PFSK-1 (cell line): ENCODE results near the gene CYTH3.
A peak's percentile ranks its signal among the peaks of the same experiment; 100 is the strongest.

ENCODE experiments used
- FOXP2 ChIP-seq: optimal IDR thresholded peaks from 2 replicates; pipeline ENCODE3; 2011; ENCODE audit warnings: borderline replicate concordance, control low read depth, inconsistent platforms; ENCODE audit not compliant: insufficient read depth; ENCODE audit errors: extremely low read length, extremely low read depth
- POLR2AphosphoS5 ChIP-seq: IDR thresholded peaks from 2 replicates; pipeline ENCODE4 v1.6.1; 2012; ENCODE audit warnings: low read depth, mild to moderate bottlenecking, control low read depth, low read length, moderate library complexity
- SIN3A ChIP-seq: IDR thresholded peaks from 2 replicates; pipeline ENCODE4 v1.6.1; 2012; ENCODE audit warnings: mild to moderate bottlenecking, low read length, moderate library complexity, borderline replicate concordance; ENCODE audit not compliant: insufficient read depth
- TAF1 ChIP-seq: IDR thresholded peaks from 2 replicates; pipeline ENCODE4 v1.6.1; 2012; ENCODE audit warnings: low read length, control low read depth, borderline replicate concordance; ENCODE audit not compliant: insufficient read depth
- TF ChIP-seq, protein P1 (sequence below), 2 experiments: IDR thresholded peaks; 2 replicates each; pipeline versions ENCODE4 v1.6.1 to v1.8.0; 2011 to 2012; ENCODE audit warnings: low read depth in 2 of 2, low read length in 2 of 2, control low read depth in 1 of 2, inconsistent platforms in 1 of 2, mild to moderate bottlenecking in 1 of 2, moderate library complexity in 1 of 2; ENCODE audit not compliant: insufficient read depth in 1 of 2

The CYTH3 gene

DNA sequence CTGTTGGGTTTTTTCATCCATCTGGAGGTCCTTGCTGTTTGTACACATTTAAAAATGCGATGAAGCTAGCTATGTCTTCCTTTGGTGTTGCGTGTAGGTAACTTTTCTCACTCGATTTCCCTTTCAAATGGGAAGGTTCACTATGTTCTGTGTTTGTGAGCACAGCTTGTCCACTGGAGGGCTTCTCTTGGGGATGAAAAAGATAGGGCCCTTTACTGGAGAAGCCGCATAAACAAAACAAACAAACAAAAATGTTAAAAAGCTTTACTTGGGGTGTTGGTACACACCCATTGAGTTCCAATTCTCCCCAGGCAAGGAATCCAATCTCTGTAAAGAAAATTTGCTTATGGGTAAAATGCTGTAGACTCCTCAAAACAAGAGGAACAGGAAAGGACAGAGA, 23.4 kb downstream of the CYTH3 start:
- no peak for TF ChIP-seq FOXP2
- no peak for TF ChIP-seq POLR2AphosphoS5
- TF ChIP-seq, protein P1, sequence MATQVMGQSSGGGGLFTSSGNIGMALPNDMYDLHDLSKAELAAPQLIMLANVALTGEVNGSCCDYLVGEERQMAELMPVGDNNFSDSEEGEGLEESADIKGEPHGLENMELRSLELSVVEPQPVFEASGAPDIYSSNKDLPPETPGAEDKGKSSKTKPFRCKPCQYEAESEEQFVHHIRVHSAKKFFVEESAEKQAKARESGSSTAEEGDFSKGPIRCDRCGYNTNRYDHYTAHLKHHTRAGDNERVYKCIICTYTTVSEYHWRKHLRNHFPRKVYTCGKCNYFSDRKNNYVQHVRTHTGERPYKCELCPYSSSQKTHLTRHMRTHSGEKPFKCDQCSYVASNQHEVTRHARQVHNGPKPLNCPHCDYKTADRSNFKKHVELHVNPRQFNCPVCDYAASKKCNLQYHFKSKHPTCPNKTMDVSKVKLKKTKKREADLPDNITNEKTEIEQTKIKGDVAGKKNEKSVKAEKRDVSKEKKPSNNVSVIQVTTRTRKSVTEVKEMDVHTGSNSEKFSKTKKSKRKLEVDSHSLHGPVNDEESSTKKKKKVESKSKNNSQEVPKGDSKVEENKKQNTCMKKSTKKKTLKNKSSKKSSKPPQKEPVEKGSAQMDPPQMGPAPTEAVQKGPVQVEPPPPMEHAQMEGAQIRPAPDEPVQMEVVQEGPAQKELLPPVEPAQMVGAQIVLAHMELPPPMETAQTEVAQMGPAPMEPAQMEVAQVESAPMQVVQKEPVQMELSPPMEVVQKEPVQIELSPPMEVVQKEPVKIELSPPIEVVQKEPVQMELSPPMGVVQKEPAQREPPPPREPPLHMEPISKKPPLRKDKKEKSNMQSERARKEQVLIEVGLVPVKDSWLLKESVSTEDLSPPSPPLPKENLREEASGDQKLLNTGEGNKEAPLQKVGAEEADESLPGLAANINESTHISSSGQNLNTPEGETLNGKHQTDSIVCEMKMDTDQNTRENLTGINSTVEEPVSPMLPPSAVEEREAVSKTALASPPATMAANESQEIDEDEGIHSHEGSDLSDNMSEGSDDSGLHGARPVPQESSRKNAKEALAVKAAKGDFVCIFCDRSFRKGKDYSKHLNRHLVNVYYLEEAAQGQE (IDR thresholded peaks at IDR 0.05; ENCODE audit: insufficient read depth in 1 of 2, low read depth in 2 of 2, low read length in 2 of 2), result no peak
- no peak for TF ChIP-seq TAF1

DNA sequence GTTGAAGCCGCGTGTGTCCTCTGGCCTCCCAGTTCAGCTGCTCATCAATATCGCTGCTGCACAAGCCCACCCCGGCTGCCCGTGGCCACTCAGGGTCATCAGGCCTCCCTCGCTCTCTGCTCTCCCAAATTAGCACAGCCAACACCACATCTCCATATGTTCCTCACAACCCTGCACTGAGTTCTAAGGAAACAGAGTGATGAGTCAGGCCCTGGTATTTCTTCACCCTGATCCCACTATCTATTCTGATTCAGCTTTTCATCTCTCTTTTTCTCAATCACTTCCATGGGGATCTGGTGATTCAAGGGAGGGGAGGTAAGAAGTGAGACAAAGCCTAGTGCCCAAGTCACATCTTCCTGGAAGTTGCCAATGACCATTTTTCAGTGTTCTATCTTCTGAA, 23.8 kb downstream of the CYTH3 start:
- TF ChIP-seq, protein P1 (IDR thresholded peaks at IDR 0.05; ENCODE audit: insufficient read depth in 1 of 2, low read depth in 2 of 2, low read length in 2 of 2), result no peak
- TF ChIP-seq SIN3A (0 out of 2 replicates have a peak, but pooled peaks have one; percentile 28), FOXP2 (no peak), POLR2AphosphoS5 (no peak), TAF1 (no peak)

DNA sequence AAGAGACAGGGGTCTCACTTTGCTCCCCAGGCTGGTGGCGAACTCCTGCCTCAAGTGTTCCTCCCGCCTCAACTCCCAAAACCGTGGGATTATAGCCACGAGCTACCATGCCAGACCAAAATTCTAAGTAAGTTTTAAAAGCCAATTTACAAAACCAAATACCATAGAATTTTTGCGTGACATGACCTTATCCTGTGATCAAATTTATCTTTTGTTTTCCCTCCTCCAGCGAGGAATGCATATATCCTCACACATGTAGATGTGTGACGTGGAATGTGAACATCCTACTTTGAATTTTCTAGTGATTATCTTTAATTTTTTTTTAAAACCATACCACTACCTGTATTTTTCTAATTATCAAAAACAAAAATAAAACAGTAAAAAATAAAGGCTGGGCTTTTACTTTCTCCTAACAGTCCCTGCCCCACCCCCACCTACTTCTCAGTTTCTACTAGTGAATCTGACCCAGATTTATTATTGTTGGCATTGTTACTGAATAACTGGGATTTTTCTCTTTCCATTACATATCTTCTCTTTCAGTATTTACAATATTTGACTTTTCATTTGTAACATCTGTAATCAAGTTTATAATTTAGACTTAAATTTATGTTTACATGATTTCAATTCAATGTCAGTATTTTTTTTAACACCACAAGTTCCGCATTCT, 26.0 kb downstream of the CYTH3 start:
- no peak for TF ChIP-seq TAF1
- no peak for TF ChIP-seq SIN3A
- TF ChIP-seq, protein P1 (IDR thresholded peaks at IDR 0.05; ENCODE audit: insufficient read depth in 1 of 2, low read depth in 2 of 2, low read length in 2 of 2), result no peak
- TF ChIP-seq POLR2AphosphoS5, result no peak

DNA sequence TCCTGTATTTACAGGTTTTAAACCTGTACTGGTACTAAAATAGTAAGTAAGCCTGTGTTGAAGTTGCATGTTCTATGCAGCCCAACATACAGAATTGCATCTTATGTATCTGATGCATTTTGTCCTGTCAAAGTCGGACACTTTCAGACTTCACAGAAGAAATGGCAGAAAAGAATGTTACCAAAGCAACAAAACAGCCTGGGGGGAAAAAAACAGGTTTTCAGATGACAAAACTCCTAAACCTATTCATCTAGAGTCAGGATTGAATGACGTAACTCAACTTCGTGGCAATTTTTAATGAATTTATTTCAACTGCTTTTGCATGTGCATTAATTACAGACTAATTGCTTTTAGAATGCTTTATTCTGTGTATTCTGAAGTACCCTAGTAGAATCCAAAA, 28.4 kb downstream of the CYTH3 start:
- TF ChIP-seq FOXP2 (no peak), SIN3A (no peak), TAF1 (no peak), POLR2AphosphoS5 (no peak)
- TF ChIP-seq, protein P1 (IDR thresholded peaks at IDR 0.05; ENCODE audit: insufficient read depth in 1 of 2, low read depth in 2 of 2, low read length in 2 of 2), result no peak

DNA sequence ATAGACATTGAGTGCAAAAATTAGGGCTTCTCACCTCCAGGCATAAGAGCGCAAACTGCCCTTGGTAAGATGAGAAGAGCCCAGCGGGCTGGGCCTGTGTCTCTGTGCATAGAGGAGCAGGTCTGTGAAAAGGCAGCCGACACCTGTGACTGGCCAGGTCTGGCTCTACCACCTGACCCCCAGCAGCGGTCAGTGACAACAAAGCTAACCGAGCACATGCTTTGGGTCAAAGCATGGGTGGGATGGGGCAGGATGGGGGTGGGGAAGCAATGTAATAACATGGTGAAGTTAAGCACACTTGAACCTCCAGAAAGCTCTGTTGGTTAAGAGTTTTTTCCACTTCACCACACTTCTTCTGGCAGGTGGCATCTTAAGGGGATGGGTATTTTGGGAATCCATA, 29.3 kb downstream of the CYTH3 start:
- no peak for TF ChIP-seq TAF1
- no peak for TF ChIP-seq SIN3A
- TF ChIP-seq, protein P1 (IDR thresholded peaks at IDR 0.05; ENCODE audit: insufficient read depth in 1 of 2, low read depth in 2 of 2, low read length in 2 of 2), result no peak
- no peak for TF ChIP-seq FOXP2
- no peak for TF ChIP-seq POLR2AphosphoS5
